Activated naive CD4-positive, alpha-beta T cell treated with anti-CD3 and anti-CD28 coated beads, Interleukin-2, amount 50 U/mL, for 16 hours (primary cell): ENCODE data around the gene HEMK1.

ENCODE experiments used
- DNase-seq: peaks from one replicate; pipeline ENCODE4 v3.0.0-alpha.2; 2020

HEMK1 gene

GRCh38 chr3:50603261-50604109, 34.2 kb downstream of the HEMK1 start:
- DNase-seq = no peak

DNA sequence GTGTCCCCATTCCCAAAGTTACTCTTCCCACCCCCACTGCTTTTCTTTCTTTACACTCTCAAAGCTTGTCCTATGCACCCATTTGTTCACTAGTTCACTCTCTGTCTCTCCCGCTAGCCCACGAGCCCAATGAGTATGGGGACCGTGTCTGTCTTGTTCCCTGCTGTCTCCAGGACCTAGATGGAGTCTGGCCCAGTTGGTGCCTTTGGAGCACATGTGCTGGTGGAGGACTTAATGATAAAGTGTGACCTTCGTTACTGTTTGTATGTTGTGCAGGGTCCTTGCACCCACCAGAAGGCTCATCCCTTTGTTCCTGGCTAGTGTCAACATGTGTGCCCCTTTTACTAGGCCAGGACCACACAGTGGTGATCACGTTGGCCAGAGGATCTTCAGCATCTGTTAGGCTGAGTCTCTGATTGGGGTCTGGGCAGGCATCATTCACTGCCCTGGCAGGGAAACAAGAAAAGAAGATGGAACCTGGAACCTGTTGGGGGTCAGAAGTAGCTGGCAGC, 34.8 kb downstream of the HEMK1 start:
- DNase-seq = no peak

GRCh38 chr3:50604628-50605588, 35.6 kb downstream of the HEMK1 start:
- no peak for DNase-seq

DNA sequence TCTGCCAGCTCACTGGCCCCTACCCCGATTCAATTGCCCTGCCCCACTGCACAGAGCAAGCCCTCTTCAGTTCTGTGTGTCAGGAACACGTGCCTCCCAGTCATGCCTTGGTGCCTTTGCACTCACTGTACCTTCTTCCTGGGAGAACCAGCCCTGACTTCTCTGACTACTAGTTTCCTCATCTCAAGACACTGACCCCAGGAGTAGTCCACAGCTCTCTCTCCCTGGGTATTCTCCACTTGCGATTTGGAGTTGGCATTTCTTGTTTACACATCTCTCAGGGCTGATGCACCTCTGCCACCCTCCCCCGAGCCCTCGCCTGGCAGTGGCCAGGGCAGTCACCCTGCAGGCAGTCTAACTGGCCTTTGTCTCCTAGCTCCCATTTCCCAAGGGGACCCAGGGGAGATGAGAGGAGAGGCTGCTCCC, 36.6 kb downstream of the HEMK1 start:
- no peak for DNase-seq

DNA sequence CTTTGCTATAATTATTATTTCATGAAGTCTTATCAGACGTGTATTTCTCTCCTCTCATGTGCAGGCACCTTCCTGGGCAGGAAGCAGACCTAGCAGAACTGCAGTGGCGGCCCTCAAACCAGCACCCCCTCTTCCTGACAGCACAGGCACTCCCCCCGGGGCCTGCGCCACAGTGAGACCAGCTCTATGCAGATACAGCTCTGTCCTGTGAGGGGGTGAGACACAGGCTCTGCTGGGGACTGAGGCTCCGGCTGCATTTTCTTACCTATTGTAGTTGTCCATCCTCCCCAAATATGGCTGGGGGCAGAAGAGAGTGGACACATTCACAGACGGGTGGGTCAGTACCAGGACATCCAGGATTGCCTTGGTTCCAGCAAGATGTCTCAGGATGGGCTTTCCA, 37.3 kb downstream of the HEMK1 start:
- no peak for DNase-seq

- DNase-seq = no peak
Measured at GRCh38 chr3:50607271-50608091, 38.2 kb downstream of the HEMK1 start.

DNA sequence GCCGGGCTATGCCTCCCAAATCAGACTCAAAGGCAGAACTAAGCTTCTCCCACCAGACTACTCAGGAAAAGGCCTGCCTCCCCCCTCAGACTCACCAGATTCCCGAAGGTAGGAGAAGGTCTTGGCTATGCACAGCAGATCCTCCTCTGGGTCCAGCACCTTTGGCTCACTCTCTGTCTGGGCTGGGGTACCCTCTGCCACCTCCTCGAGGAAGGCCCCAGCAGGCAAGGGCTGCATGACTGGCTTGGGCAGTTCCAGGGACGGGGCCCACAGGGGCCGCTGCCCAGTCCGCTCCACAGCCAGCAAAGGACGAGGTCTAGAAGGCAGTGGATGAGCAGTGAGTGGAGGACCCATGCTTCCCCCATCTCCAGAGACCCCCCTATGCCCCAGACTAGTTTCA, 39.0 kb downstream of the HEMK1 start:
- DNase-seq = no peak

DNA sequence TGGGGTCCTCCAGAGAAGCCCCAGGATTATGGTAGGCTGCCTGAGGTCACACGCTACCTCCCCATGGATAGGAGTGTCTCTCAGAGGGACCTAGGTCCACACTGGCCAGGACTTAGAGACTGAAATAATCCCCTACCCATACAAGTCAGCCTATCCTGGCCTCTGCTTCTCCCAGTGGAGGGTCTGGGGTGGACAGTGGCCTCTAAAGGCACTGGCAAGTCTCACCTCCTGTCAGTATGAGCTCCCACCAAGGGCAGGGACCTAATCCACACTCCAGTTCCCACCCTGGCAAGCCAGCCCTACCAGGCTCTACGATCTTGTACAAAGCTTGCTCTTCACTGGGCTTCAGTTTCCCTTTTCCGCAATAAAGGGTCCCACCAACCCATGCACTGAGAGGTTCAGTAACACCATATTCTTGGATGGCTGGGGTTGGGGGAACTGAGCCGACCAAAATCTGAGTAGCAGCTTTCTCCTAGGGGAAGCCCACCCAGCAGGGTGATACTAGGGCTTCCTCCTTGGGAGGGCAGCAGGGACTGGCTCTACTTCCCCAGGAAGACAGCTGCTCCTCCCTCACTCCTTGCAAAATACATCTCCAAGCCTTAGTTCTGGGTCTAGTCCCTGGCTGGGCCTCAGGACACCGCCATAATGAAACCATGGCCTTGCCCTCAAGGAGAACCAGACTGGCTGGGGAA, 39.9 kb downstream of the HEMK1 start:
- DNase-seq = no peak

GRCh38 chr3:50609763-50610085, 40.4 kb downstream of the HEMK1 start:
- DNase-seq = no peak

DNA sequence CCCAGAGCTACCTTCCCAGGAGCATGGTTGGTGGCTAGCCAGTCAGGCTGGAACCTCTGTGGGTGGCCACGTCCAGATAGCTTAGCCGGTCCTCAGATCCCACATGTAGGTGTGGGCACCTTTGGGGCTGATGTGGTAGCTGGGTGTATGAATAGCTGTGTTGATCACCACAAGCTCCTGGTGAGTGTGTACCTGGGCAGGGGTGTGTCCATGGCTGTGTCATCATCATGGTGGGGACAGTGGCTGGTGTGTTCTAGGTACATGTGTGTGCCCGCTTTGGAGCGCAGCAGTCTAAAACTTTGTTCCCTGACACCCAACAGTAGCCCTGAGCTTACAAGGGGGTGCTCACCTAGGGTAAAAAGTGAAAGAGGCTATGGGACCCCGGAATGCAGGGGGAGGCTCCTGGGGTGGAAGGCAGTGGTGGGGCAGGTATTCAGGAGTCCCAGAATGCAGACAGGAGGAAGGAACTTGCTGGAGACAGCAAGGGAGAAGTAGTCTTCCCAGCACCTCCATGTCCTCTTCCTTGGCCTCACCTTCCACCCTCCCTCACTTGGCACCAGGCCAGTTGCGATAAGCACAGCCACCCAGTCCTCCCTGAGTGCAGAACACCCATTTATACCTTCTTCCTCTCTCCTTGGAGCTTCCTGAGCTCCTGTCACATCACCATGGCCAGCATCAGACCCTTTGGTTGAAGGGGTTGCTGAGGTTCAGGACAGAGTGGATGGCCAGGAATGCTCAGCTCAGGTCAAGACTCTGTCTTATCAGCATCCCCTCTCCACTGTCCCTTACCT, 41.1 kb downstream of the HEMK1 start:
- DNase-seq = peak; percentile 46

- no peak for DNase-seq
Measured at GRCh38 chr3:50610992-50611463, 41.7 kb downstream of the HEMK1 start.

- DNase-seq = peak; percentile 97
Measured at GRCh38 chr3:50611464-50612233, 42.3 kb downstream of the HEMK1 start, which contains the start of gene CISH. CISH (minus strand) TSS chr3:50611774; CDS start chr3:50611650, 124 bp downstream.

DNA sequence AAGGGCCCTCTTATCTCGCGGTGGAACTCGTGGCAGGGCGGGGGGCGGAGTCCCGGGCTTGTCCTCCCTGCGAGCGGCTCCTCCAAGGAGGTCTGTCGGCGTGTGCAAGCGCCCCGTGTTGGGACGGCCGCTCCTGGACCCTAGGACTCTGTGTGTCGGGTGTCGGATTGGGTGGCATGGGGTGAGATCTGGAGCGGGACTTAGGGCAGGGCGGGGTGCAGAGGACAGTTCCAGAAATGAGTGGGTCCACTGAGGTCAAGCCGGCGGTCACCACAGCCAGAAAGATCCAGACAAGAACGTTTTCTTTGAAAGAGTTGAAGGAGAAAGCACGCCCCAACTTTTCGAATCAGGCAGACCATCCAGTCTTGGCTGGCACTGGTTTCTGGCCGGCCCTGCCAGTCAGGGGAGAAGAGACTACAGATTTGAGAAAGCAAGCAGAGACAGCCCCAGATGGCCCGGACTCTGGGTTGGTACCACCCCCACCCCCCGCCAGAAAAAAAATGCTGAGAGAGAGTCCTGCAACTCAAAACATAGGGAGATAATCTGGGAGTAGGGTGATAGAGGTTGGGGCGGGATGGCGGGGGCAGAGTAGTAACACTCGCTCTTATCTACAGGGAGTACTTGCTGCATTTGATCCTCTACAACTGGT, 43.0 kb downstream of the HEMK1 start:
- no peak for DNase-seq

GRCh38 chr3:50612970-50613846, 43.9 kb downstream of the HEMK1 start:
- no peak for DNase-seq

GRCh38 chr3:50615190-50615589, 45.9 kb downstream of the HEMK1 start:
- DNase-seq = no peak

GRCh38 chr3:50616003-50616769, 46.9 kb downstream of the HEMK1 start:
- DNase-seq = peak; percentile 84

DNA sequence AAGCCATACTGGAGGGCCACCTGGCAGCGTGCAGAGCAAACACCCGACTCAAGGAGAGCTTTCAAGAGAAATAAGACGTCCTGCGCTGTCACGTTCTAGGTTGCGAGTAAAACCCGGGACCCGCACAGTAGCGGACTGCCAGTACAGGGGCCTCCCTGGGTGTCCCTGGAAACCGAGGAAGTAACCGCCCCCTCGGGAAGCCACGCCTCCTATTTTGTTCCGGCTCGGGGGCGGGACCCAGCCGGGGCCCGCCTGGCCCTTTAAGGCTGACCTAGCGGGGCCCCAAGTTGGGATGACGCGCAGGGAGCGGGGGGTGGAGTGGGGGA, 47.4 kb downstream of the HEMK1 start:
- peak; percentile 92 for DNase-seq
